KMS-11 (cell line): ENCODE data around the gene RBM23.

ENCODE experiments used
- H2AFZ ChIP-seq: fragments of 200-600 bp; sonication (generic); 2 replicates; pipeline ENCODE4 v1.6.1; 2016; ENCODE audit warnings: antibody characterized with exemption, mixed run types, low read depth
- H3K27ac ChIP-seq: fragments of 200-600 bp; sonication (generic); 2 replicates; pipeline ENCODE4 v1.6.1; 2016; ENCODE audit warnings: mild to moderate bottlenecking, mixed run types
- H3K27me3 ChIP-seq: fragments of 200-600 bp; sonication (generic); 2 replicates; pipeline ENCODE4 v1.6.1; 2017; ENCODE audit warnings: mild to moderate bottlenecking, low read depth, mixed run types, moderate library complexity; ENCODE audit not compliant: insufficient read depth
- H3K36me3 ChIP-seq: fragments of 200-600 bp; sonication (generic); 2 replicates; pipeline ENCODE4 v1.6.1; 2017; ENCODE audit warnings: mild to moderate bottlenecking, mixed run types; ENCODE audit not compliant: insufficient read depth
- H3K4me1 ChIP-seq: fragments of 200-600 bp; sonication (generic); 2 replicates; pipeline ENCODE4 v1.6.1; 2016; ENCODE audit warnings: mild to moderate bottlenecking, low read depth, mixed run types; ENCODE audit not compliant: poor library complexity, severe bottlenecking
- H3K4me2 ChIP-seq: fragments of 200-600 bp; sonication (generic); 2 replicates; pipeline ENCODE4 v1.7.0; 2016; ENCODE audit warnings: mild to moderate bottlenecking, mixed run types
- H3K4me3 ChIP-seq: fragments of 200-600 bp; sonication (generic); IDR thresholded peaks from 2 replicates; pipeline ENCODE4 v1.6.1; 2017; ENCODE audit warnings: low read depth, low read length, mixed read lengths; ENCODE audit not compliant: insufficient read depth
- H3K79me2 ChIP-seq: fragments of 200-600 bp; sonication (generic); 2 replicates; pipeline ENCODE4 v1.6.1; 2016; ENCODE audit warnings: low read depth, mixed run types; ENCODE audit not compliant: insufficient read depth
- H3K9ac ChIP-seq: fragments of 200-600 bp; sonication (generic); 2 replicates; pipeline ENCODE4 v1.6.1; 2016; ENCODE audit warnings: mild to moderate bottlenecking, mixed run types
- H4K20me1 ChIP-seq: fragments of 200-600 bp; sonication (generic); 2 replicates; pipeline ENCODE4 v1.6.1; 2016; ENCODE audit warnings: mild to moderate bottlenecking, mixed run types; ENCODE audit not compliant: insufficient read depth
- TF ChIP-seq, protein P1 (sequence below): fragments of 200-600 bp; sonication (generic); conservative IDR thresholded peaks from 2 replicates; pipeline ENCODE4 v1.6.1; 2017; ENCODE audit warnings: low read depth, mild to moderate bottlenecking, antibody characterized with exemption, low read length, moderate library complexity, mixed read lengths

The RBM23 gene

DNA sequence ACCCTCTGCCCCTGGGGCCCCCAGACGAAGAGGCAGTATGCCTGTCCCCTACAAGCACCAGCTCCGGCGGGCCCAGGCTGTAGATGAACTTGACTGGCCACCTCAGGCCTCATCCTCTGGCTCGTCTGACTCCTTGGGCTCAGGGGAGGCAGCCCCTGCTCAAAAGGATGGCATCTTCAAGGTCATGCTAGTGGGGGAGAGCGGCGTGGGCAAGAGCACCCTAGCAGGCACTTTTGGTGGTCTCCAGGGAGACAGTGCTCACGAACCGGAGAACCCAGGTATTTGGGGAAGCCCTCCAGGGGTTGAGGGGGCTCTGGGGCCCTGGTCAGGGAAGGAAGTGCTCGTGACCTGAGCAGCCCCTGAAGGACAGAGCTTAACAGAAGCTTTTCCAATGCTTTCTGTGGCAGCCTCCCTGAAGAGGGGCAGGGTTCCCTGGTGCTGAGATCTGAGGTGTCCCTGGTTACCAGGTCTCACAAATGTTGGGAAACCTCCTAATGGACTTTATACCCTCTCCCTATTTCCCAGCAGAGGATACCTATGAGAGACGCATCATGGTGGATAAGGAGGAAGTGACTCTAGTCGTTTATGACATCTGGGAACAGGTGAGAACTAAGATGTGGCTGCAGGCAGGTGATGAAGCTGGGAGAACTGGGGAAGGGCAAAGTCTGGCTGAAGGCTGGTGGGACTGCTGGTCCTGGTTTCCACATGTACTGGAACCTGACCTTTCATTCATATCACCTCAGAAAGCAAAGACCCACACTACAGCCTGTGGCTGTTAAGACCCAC lies 34.0 kb downstream of the RBM23 start:
- Histone ChIP-seq H3K4me2 (no peak overlapping the region), H3K9ac (no peak overlapping the region), H3K79me2 (no peaks in the 10 kb centered on the region), H2AFZ (no peak overlapping the region), H3K4me3 (no peak overlapping the region), H3K27ac (no peak overlapping the region), H3K36me3 (no peaks in the 10 kb centered on the region), H3K4me1 (peaks cover 52% of the 10 kb centered on the region), H4K20me1 (no peaks in the 10 kb centered on the region), H3K27me3 (no peaks in the 10 kb centered on the region)
- TF ChIP-seq, protein P1, sequence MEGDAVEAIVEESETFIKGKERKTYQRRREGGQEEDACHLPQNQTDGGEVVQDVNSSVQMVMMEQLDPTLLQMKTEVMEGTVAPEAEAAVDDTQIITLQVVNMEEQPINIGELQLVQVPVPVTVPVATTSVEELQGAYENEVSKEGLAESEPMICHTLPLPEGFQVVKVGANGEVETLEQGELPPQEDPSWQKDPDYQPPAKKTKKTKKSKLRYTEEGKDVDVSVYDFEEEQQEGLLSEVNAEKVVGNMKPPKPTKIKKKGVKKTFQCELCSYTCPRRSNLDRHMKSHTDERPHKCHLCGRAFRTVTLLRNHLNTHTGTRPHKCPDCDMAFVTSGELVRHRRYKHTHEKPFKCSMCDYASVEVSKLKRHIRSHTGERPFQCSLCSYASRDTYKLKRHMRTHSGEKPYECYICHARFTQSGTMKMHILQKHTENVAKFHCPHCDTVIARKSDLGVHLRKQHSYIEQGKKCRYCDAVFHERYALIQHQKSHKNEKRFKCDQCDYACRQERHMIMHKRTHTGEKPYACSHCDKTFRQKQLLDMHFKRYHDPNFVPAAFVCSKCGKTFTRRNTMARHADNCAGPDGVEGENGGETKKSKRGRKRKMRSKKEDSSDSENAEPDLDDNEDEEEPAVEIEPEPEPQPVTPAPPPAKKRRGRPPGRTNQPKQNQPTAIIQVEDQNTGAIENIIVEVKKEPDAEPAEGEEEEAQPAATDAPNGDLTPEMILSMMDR = no peak

DNA sequence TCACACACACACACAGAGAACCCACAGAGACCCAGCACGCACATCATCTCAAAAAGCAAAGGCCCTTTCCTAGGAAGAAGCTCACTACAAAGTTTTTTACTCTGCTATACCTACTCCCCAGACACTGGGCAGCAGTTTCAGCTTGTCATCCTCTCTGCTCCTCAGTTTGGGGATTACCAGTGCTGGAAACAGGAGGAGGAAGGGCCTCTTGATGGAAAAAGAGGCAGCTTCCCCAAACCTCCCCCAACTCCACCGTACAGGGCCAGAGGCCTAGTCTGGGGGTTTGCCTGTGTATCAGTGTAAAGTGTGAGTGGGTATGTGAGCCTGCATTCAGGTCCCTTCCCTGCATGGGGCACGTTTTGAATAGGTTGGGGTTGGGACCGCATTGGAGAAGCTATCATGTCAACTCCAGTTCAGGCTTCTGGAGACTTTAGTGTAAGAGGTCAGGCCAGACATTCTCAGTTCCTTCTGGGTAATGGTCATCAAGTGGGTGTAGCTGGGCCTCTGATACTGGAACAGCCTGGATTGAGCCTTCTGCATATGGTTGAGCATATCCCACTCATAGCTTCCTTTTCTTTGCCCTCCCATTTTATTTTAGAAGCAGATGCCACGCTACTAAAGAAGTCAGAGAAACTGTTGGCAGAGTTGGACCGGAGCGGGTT lies 34.7 kb downstream of the RBM23 start:
- Histone ChIP-seq H3K79me2 (no peaks in the 10 kb centered on the region), H2AFZ (no peak overlapping the region), H3K27me3 (no peaks in the 10 kb centered on the region), H3K27ac (peak overlapping the region; percentile 18; the same call in 1 of the 2 replicates), H3K4me3 (no peak overlapping the region), H3K9ac (no peak overlapping the region), H3K4me2 (peak overlapping the region; percentile 9; the same call in 1 of the 2 replicates), H3K36me3 (no peaks in the 10 kb centered on the region), H3K4me1 (peaks cover 44% of the 10 kb centered on the region), H4K20me1 (no peaks in the 10 kb centered on the region)
- TF ChIP-seq, protein P1 = no peak

DNA sequence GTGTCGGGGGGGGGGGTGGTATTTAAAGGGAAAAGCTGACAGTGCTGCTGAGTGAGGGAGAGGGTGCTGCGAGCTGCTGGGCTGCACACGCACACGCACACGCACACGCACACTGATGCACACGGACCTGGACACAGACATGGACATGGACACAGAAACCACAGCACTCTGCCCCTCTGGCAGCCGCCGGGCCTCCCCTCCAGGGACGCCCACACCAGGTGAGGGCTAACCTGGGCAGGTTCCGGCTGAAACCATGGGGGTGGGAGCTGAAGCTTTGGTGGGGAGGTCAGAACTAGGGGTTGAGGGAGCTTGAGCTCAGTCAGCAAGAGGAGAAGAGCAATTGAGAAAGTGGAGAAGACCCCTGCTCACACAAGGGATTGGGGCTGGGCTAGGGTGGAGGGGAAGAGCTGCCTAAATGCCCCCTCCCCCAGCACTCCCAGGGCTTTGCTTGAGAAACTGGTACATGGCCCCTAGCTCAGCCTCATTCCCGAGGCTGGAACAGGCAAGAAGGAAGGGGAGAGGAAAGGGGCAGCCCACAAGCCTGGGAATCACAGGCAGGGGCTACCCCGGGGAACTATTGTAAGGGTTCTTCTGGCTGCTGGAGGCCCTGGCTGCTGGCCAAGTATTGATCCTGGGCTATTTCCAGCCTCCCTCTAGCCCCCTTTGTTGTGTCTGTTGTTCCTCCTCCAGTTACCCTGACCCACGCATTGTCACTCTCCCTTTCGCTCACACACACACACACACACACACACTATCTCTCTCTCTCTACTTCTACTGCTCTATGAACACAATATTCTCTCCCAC lies 35.6 kb downstream of the RBM23 start, which contains the start of gene REM2:
Gene REM2 (plus strand): TSS at position 50 of the 804 bp plus-strand sequence. CDS start 66 bp downstream, at position 116.
- Histone ChIP-seq H2AFZ (no peak within 1 kb of the TSS), H3K36me3 (no peaks in the 10 kb centered on the region), H4K20me1 (no peaks in the 10 kb centered on the region), H3K4me3 (no peak within 1 kb of the TSS), H3K27ac (peak within 1 kb of the TSS; percentile 18; the same call in 1 of the 2 replicates), H3K9ac (no peak within 1 kb of the TSS), H3K4me1 (peaks cover 36% of the 10 kb centered on the region), H3K79me2 (no peaks in the 10 kb centered on the region), H3K4me2 (peak within 1 kb of the TSS; percentile 9; the same call in 1 of the 2 replicates), H3K27me3 (no peaks in the 10 kb centered on the region)
- TF ChIP-seq, protein P1 = no peak

DNA sequence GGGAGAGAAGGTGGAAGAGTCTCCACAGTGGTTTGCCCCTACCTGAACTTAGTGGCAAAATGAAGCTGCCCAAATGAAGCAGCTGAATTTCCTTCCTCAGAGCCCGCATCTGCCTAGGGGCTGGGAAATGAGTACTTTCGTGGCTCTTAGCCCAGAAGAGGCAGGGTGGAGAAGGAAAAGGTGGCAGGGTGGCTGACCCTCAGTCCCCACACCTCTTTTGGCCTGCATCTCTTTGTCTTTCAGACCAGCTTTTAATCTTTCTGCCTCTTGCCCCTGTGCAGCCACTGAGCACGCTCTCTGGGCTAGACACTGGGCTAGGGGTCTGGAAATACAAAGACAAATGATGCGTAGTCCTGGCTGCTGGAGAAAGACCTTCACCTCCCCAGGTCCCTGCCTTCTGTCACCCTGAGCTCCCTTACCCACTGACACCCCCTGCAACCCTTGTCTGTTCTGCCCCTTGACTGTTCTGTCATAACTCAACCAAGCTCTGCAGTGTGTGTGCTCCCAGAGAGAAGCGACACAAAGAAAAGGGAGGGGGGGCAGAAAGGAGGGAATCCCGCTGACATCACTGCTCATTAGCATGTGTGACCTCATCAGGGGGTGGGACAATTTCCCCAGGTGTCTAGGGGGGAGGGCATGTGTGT lies 36.3 kb downstream of the RBM23 start:
- Histone ChIP-seq H3K4me2 (no peak overlapping the region), H3K4me3 (no peak overlapping the region), H3K4me1 (peaks cover 33% of the 10 kb centered on the region), H2AFZ (no peak overlapping the region), H3K79me2 (no peaks in the 10 kb centered on the region), H3K27ac (no peak overlapping the region), H3K36me3 (no peaks in the 10 kb centered on the region), H4K20me1 (no peaks in the 10 kb centered on the region), H3K9ac (no peak overlapping the region), H3K27me3 (no peaks in the 10 kb centered on the region)
- TF ChIP-seq, protein P1 = no peak
